WTC11 (cell line): Measurements from ENCODE around the gene ZNF254. TPM values are rescaled to one million over a fixed set of nuclear protein-coding genes. Genes with fewer than 3 reads are reported as not detected.
"Not testable (repeated sequence)": the region's sequence is repeated elsewhere in the genome, so short reads cannot be mapped to it uniquely, and the experiment has no call there.

Experiments used
- ATAC-seq: fragments of 200-7000 bp; cut with Tn5 transposase; 2 replicates; pipeline ENCODE4 v1.10.0; 2021; ENCODE audit warnings: mild to moderate bottlenecking, moderate library complexity
- CTCF ChIA-PET: fragments of 300-600 bp; sonication (Branson Sonifier 250); formaldehyde crosslinking; loops from one replicate; lab custom pipeline; 2021; ENCODE audit warnings: antibody characterized with exemption; lab: Charles Lee
- POLR2A ChIA-PET: fragments of 350-600 bp; sonication (Branson Sonifier 250); formaldehyde crosslinking; loops from one replicate; lab custom pipeline; 2021; ENCODE audit warnings: antibody characterized with exemption; lab: Charles Lee
- DNase-seq: peaks from one replicate; pipeline ENCODE4 v3.0.0; 2021; ENCODE audit warnings: low spot score
- H3K27ac Mint-ChIP-seq: 2 replicates; pipeline ENCODE4 v1.8.0; 2021; ENCODE audit warnings: mixed read lengths
- H3K27me3 Mint-ChIP-seq: 2 replicates; pipeline ENCODE4 v1.8.0; 2021; ENCODE audit warnings: low read depth, mild to moderate bottlenecking, moderate library complexity, mixed read lengths
- H3K36me3 Mint-ChIP-seq: 2 replicates; pipeline ENCODE4 v1.8.0; 2021; ENCODE audit warnings: mixed read lengths
- H3K4me1 Mint-ChIP-seq: 2 replicates; pipeline ENCODE4 v1.8.0; 2022; ENCODE audit warnings: mixed read lengths
- H3K4me3 Mint-ChIP-seq: 2 replicates; pipeline ENCODE4 v1.8.0; 2021; ENCODE audit warnings: mild to moderate bottlenecking, moderate library complexity, mixed read lengths
- H3K9me3 Mint-ChIP-seq: 2 replicates; pipeline ENCODE4 v1.8.0; 2021; ENCODE audit warnings: mixed read lengths
- AR ChIP-seq: fragments of 250-450 bp; sonication (Bioruptor Pico); IDR thresholded peaks from 2 replicates; pipeline ENCODE4 v1.9.0; 2021; ENCODE audit warnings: mild to moderate bottlenecking
- ARID4B ChIP-seq: sonication (generic); formaldehyde crosslinking; IDR thresholded peaks from 2 replicates; pipeline ENCODE4 v1.8.0; 2023; ENCODE audit warnings: missing genetic modification reagents, mild to moderate bottlenecking, borderline replicate concordance
- ATF2 ChIP-seq: sonication (generic); formaldehyde crosslinking; IDR thresholded peaks from 2 replicates; pipeline ENCODE4 v1.8.1; 2022; ENCODE audit warnings: low read depth, missing genetic modification reagents, borderline replicate concordance
- CTCF ChIP-seq: fragments of 200-600 bp; IDR thresholded peaks from 2 replicates; pipeline ENCODE4 v1.8.0; 2022; ENCODE audit warnings: antibody characterized with exemption
- GABPB1 ChIP-seq: sonication (generic); formaldehyde crosslinking; IDR thresholded peaks from 2 replicates; pipeline ENCODE4 v1.8.1; 2023; ENCODE audit warnings: mild to moderate bottlenecking, missing genetic modification reagents
- GTF2I ChIP-seq: fragments of 250-450 bp; sonication (Bioruptor Pico); conservative IDR thresholded peaks from 2 replicates; pipeline ENCODE4 v1.4.0; 2021; ENCODE audit warnings: mild to moderate bottlenecking
- HMGA2 ChIP-seq: fragments of 250-450 bp; sonication (Bioruptor Pico); IDR thresholded peaks from 2 replicates; pipeline ENCODE4 v1.4.0; 2021; ENCODE audit warnings: mild to moderate bottlenecking, moderate library complexity
- MYBL2 ChIP-seq: sonication (generic); formaldehyde crosslinking; IDR thresholded peaks from 2 replicates; pipeline ENCODE4 v1.8.1; 2023; ENCODE audit warnings: mild to moderate bottlenecking, moderate library complexity, missing genetic modification reagents
- NFE2L1 ChIP-seq: sonication (generic); formaldehyde crosslinking; IDR thresholded peaks from 2 replicates; pipeline ENCODE4 v1.8.1; 2023; ENCODE audit warnings: missing genetic modification reagents
- NFYB ChIP-seq: sonication (generic); formaldehyde crosslinking; conservative IDR thresholded peaks from 2 replicates; pipeline ENCODE4 v1.8.0; 2022; ENCODE audit warnings: low read depth, missing genetic modification reagents
- PREB ChIP-seq: sonication (generic); formaldehyde crosslinking; IDR thresholded peaks from 2 replicates; pipeline ENCODE4 v1.8.1; 2022; ENCODE audit warnings: mild to moderate bottlenecking, missing genetic modification reagents, moderate library complexity, borderline replicate concordance
- PRRX2 ChIP-seq: fragments of 250-450 bp; sonication (Bioruptor Pico); IDR thresholded peaks from 2 replicates; pipeline ENCODE4 v1.8.0; 2021; ENCODE audit warnings: mild to moderate bottlenecking
- SMAD3 ChIP-seq: sonication (generic); formaldehyde crosslinking; IDR thresholded peaks from 2 replicates; pipeline ENCODE4 v1.8.0; 2022; ENCODE audit warnings: missing genetic modification reagents, mild to moderate bottlenecking, borderline replicate concordance
- SOX15 ChIP-seq: fragments of 250-450 bp; sonication (Bioruptor Pico); IDR thresholded peaks from 2 replicates; pipeline ENCODE4 v1.9.0; 2021; ENCODE audit warnings: mild to moderate bottlenecking
- ZNF232 ChIP-seq: sonication (generic); formaldehyde crosslinking; IDR thresholded peaks from 2 replicates; pipeline ENCODE4 v1.8.0; 2022; ENCODE audit warnings: mild to moderate bottlenecking, missing genetic modification reagents
- ZNF263 ChIP-seq: sonication (generic); formaldehyde crosslinking; IDR thresholded peaks from 2 replicates; pipeline ENCODE4 v1.8.1; 2022; ENCODE audit warnings: low read depth, mild to moderate bottlenecking, moderate library complexity, missing genetic modification reagents
- ZNF396 ChIP-seq: fragments of 250-450 bp; sonication (Bioruptor Pico); IDR thresholded peaks from 2 replicates; pipeline ENCODE4 v1.8.0; 2021; ENCODE audit warnings: mild to moderate bottlenecking, moderate library complexity, borderline replicate concordance
- ZSCAN18 ChIP-seq: fragments of 250-450 bp; sonication (Bioruptor Pico); IDR thresholded peaks from 2 replicates; pipeline ENCODE4 v2.1.2; 2022; ENCODE audit warnings: mild to moderate bottlenecking, moderate library complexity
- total RNA-seq: library from RNA; stranded (reverse); gene quantifications from 3 replicates; pipeline ENCODE4 v1.2.3, GENCODE V29; 2021

The ZNF254 gene
- total RNA-seq, 1 experiment from 2014 or later = 34.5 TPM

- ATAC-seq (no peak), DNase-seq (no peak)
- Mint-ChIP-seq H3K27me3 (no peaks in the 10 kb centered on the region), H3K27ac (no peak overlapping the region), H3K9me3 (no peaks in the 10 kb centered on the region), H3K4me1 (peaks cover 20% of the 10 kb centered on the region), H3K4me3 (no peak overlapping the region), H3K36me3 (peaks cover under 1% of the 10 kb centered on the region; the same call in 1 of the 2 replicates)
- ChIA-PET CTCF (interaction anchor here (0.9 to 1.4 kb wide), 2 partner anchors 11 to 50 kb away, joined by 4 to 8 read pairs; no protein-coding TSS in a partner anchor), POLR2A (interaction anchor here (0.6 to 1.5 kb wide), 4 partner anchors 12 to 901 kb away, joined by 3 to 6 read pairs (median 5); no protein-coding TSS in a partner anchor)
- TF ChIP-seq SMAD3 (CRISPR knock-in tag) (no peak), ZSCAN18 (no peak), MYBL2 (CRISPR knock-in tag) (no peak)
Measured at GRCh38 chr19:24098359-24098758, 11.4 kb downstream of the ZNF254 start.

GRCh38 chr19:24099829-24100228 lies 12.8 kb downstream of the ZNF254 start:
- peaks cover 17% of the 10 kb centered on the region for H3K4me1 Mint-ChIP-seq
- DNase-seq = no peak
- no peak for TF ChIP-seq ZNF396 (CRISPR knock-in tag)
- TF ChIP-seq ATF2 (CRISPR knock-in tag) = no peak
- TF ChIP-seq NFE2L1 = no peak
- no peak for TF ChIP-seq AR (CRISPR knock-in tag)
- no peak for TF ChIP-seq ZNF263 (CRISPR knock-in tag)
- no peak for TF ChIP-seq PRRX2 (CRISPR knock-in tag)
- no peak for TF ChIP-seq ARID4B (CRISPR knock-in tag)
- TF ChIP-seq HMGA2 = no peak
- no peak for TF ChIP-seq CTCF
- no peak for TF ChIP-seq SOX15
- TF ChIP-seq GABPB1 (CRISPR knock-in tag) = no peak
- no peak for TF ChIP-seq GTF2I (CRISPR knock-in tag)
- TF ChIP-seq ZNF232 = no peak
- no peak for TF ChIP-seq NFYB
- TF ChIP-seq PREB (CRISPR knock-in tag) = no peak
- H3K27me3 Mint-ChIP-seq = no peaks in the 10 kb centered on the region
- POLR2A ChIA-PET = interaction anchor here (0.6 to 1.0 kb wide), 2 partner anchors 9 to 13 kb away, joined by 3 read pairs; partner anchors contain the start of gene ZNF254
- CTCF ChIA-PET = no interaction called here
- peaks cover 4% of the 10 kb centered on the region; the same call in 1 of the 2 replicates for H3K36me3 Mint-ChIP-seq
- no peak overlapping the region; the same call in 1 of the 2 replicates for H3K27ac Mint-ChIP-seq
- H3K9me3 Mint-ChIP-seq = no peaks in the 10 kb centered on the region
- ATAC-seq = no peak
- no peak overlapping the region for H3K4me3 Mint-ChIP-seq

- H3K9me3 Mint-ChIP-seq, CTCF ChIA-PET, H3K36me3 Mint-ChIP-seq, H3K4me3 Mint-ChIP-seq, H3K27ac Mint-ChIP-seq, H3K27me3 Mint-ChIP-seq, DNase-seq, ATAC-seq, POLR2A ChIA-PET: not testable (repeated sequence)
- H3K4me1 Mint-ChIP-seq = peaks cover 10% of the 10 kb centered on the region
Measured at GRCh38 chr19:24100597-24100996, 13.6 kb downstream of the ZNF254 start.
